SK-N-SH (cell line): ENCODE measurements around the gene IRAK4. TPM values are rescaled to one million over a fixed set of nuclear protein-coding genes. Genes with fewer than 3 reads are reported as not detected.

Source experiments
- CTCF ChIA-PET: fragments of 300-600, 350-600 bp; formaldehyde crosslinking; extraction: SDS; loops from one replicate; lab custom pipeline; 2021; lab: Yijun Ruan, JAX
- POLR2A ChIA-PET: fragments of 350-600 bp; sonication (Branson Sonifier 250); formaldehyde crosslinking; extraction: SDS; loops from one replicate; lab custom pipeline; 2020; ENCODE audit warnings: antibody characterized with exemption, inconsistent platforms; lab: Yijun Ruan, JAX
- DNase-seq: peaks from one replicate; pipeline ENCODE4 v3.0.0; 2012
- H2AFZ ChIP-seq: fragments of 200-600 bp; sonication (generic); 2 replicates; pipeline ENCODE4 v1.8.1; 2016; ENCODE audit warnings: antibody characterized with exemption, mild to moderate bottlenecking, low read depth
- H3F3A ChIP-seq: fragments of 200-600 bp; sonication (generic); replicated peaks from 2 replicates; pipeline ENCODE3; 2016; ENCODE audit warnings: antibody characterized with exemption, mild to moderate bottlenecking; ENCODE audit not compliant: insufficient read depth
- H3K27ac ChIP-seq, 2 experiments: fragments of 200-500 bp in 1 of 2; fragments of 200-600 bp in 1 of 2; sonication (Bioruptor generic) in 1 of 2; sonication (generic), shearing (Covaris generic) in 1 of 2; 2 replicates each; pipeline versions ENCODE4 v1.5.1 to v1.6.1; 2014 to 2016; ENCODE audit warnings: low read depth in 2 of 2, inconsistent platforms in 1 of 2, low read length in 1 of 2, mild to moderate bottlenecking in 1 of 2, mixed read lengths in 1 of 2
- H3K27me3 ChIP-seq: fragments of 200-600 bp; sonication (generic), shearing (Covaris generic); 2 replicates; pipeline ENCODE4 v1.6.1; 2016; ENCODE audit warnings: mixed run types; ENCODE audit not compliant: insufficient read depth
- H3K36me3 ChIP-seq, 2 experiments: fragments of 200-500 bp in 1 of 2; fragments of 200-600 bp in 1 of 2; sonication (Bioruptor generic) in 1 of 2; sonication (generic) in 1 of 2; replicated peaks in 1 of 2; 2 replicates each; pipeline versions ENCODE3 to v1.5.1; 2014 to 2016; ENCODE audit warnings: low read length in 1 of 2, mild to moderate bottlenecking in 1 of 2; ENCODE audit not compliant: insufficient read depth in 2 of 2, control insufficient read depth in 1 of 2
- H3K4me1 ChIP-seq, 2 experiments: fragments of 200-500 bp in 1 of 2; fragments of 200-600 bp in 1 of 2; sonication (Bioruptor generic) in 1 of 2; sonication (generic), shearing (Covaris generic) in 1 of 2; 2 replicates each; pipeline versions ENCODE4 v1.5.1 to v1.6.1; 2014 to 2016; ENCODE audit warnings: low read depth in 1 of 2, low read length in 1 of 2, mixed run types in 1 of 2; ENCODE audit not compliant: insufficient read depth in 2 of 2, control insufficient read depth in 1 of 2
- H3K4me2 ChIP-seq: fragments of 200-600 bp; sonication (generic), shearing (Covaris generic); 2 replicates; pipeline ENCODE4 v1.6.1; 2017; ENCODE audit warnings: mixed run types
- H3K4me3 ChIP-seq, 2 experiments: fragments of 200-500 bp in 1 of 2; fragments of 200-600 bp in 1 of 2; sonication (Bioruptor generic) in 1 of 2; sonication (generic), shearing (Covaris generic) in 1 of 2; 2 replicates each; pipeline versions ENCODE4 v1.5.1 to v1.8.1; 2014 to 2016; ENCODE audit warnings: low read depth in 2 of 2, inconsistent platforms in 1 of 2, low read length in 1 of 2, mild to moderate bottlenecking in 1 of 2, mixed read lengths in 1 of 2, moderate library complexity in 1 of 2
- H3K79me2 ChIP-seq: fragments of 200-600 bp; sonication (generic); 2 replicates; pipeline ENCODE4 v1.8.1; 2017; ENCODE audit warnings: mild to moderate bottlenecking; ENCODE audit not compliant: insufficient read depth
- H3K9ac ChIP-seq: fragments of 200-600 bp; sonication (generic); 2 replicates; pipeline ENCODE4 v1.6.1; 2017; ENCODE audit warnings: mixed run types
- H3K9me2 ChIP-seq: fragments of 200-600 bp; sonication (generic); 2 replicates; pipeline ENCODE4 v1.6.1; 2017; ENCODE audit warnings: mixed run types
- H3K9me3 ChIP-seq: fragments of 200-600 bp; sonication (generic); 2 replicates; pipeline ENCODE4 v1.6.1; 2017; ENCODE audit warnings: mixed run types, mild to moderate bottlenecking, moderate library complexity
- H4K20me1 ChIP-seq: fragments of 200-600 bp; sonication (generic); 2 replicates; pipeline ENCODE4 v1.6.1; 2017; ENCODE audit warnings: mild to moderate bottlenecking, mixed run types; ENCODE audit not compliant: insufficient read depth
- EP300 ChIP-seq, 2 experiments: IDR thresholded peaks; 2 replicates each; pipeline versions ENCODE4 v1.4.0 to v1.6.1; 2012; ENCODE audit warnings: borderline replicate concordance in 1 of 2, low read depth in 1 of 2, low read length in 1 of 2
- FOSL2 ChIP-seq: IDR thresholded peaks from 2 replicates; pipeline ENCODE4 v1.4.0; 2012; ENCODE audit warnings: low read depth, mild to moderate bottlenecking, moderate library complexity, borderline replicate concordance
- FOXJ3 ChIP-seq: sonication (generic); formaldehyde crosslinking; IDR thresholded peaks from 2 replicates; pipeline ENCODE4 v1.5.1; 2020; ENCODE audit warnings: mild to moderate bottlenecking, missing genetic modification reagents
- GABPA ChIP-seq: IDR thresholded peaks from 2 replicates; pipeline ENCODE4 v1.4.0; 2012; ENCODE audit warnings: low read depth, mild to moderate bottlenecking
- IRF3 ChIP-seq: fragments of 150-350 bp; IDR thresholded peaks from 2 replicates; pipeline ENCODE4 v1.6.1; 2016; ENCODE audit warnings: mild to moderate bottlenecking, low read depth, low read length
- JUND ChIP-seq: IDR thresholded peaks from 2 replicates; pipeline ENCODE4 v1.4.0; 2012
- MAX ChIP-seq: IDR thresholded peaks from 2 replicates; pipeline ENCODE4 v1.4.0; 2012; ENCODE audit warnings: low read depth
- NRF1 ChIP-seq: IDR thresholded peaks from 2 replicates; pipeline ENCODE4 v1.6.1; 2012; ENCODE audit warnings: low read depth, mild to moderate bottlenecking, low read length
- PBX3 ChIP-seq: IDR thresholded peaks from 2 replicates; pipeline ENCODE4; 2012
- POLR2AphosphoS5 ChIP-seq: IDR thresholded peaks from 2 replicates; pipeline ENCODE4 v1.6.1; 2012; ENCODE audit warnings: low read depth, low read length
- RAD21 ChIP-seq: IDR thresholded peaks from 2 replicates; pipeline ENCODE4 v1.6.1; 2012; ENCODE audit warnings: mild to moderate bottlenecking, low read length
- RCOR1 ChIP-seq: fragments of 150-350 bp; IDR thresholded peaks from 2 replicates; pipeline ENCODE4 v1.6.1; 2017; ENCODE audit warnings: antibody characterized with exemption, low read length
- RXRA ChIP-seq: IDR thresholded peaks from 2 replicates; pipeline ENCODE4 v1.4.0; 2012; ENCODE audit warnings: low read depth, mild to moderate bottlenecking, borderline replicate concordance
- SIN3A ChIP-seq: IDR thresholded peaks from 2 replicates; pipeline ENCODE4 v1.6.1; 2012; ENCODE audit warnings: low read depth, mild to moderate bottlenecking, low read length, moderate library complexity, borderline replicate concordance
- SMC3 ChIP-seq: IDR thresholded peaks from 2 replicates; pipeline ENCODE4 v1.6.1; 2012; ENCODE audit warnings: low read depth, low read length, improper control_type of control experiment
- TAF1 ChIP-seq: IDR thresholded peaks from 2 replicates; pipeline ENCODE4 v1.6.1; 2012; ENCODE audit warnings: low read depth, mild to moderate bottlenecking, low read length, moderate library complexity, borderline replicate concordance
- TEAD4 ChIP-seq: IDR thresholded peaks from 2 replicates; pipeline ENCODE4 v1.4.0; 2012; ENCODE audit warnings: mild to moderate bottlenecking, borderline replicate concordance; ENCODE audit not compliant: insufficient read depth
- USF2 ChIP-seq: fragments of 150-350 bp; IDR thresholded peaks from 2 replicates; pipeline ENCODE4 v1.6.1; 2017; ENCODE audit warnings: antibody characterized with exemption, low read length, low read depth, borderline replicate concordance
- YY1 ChIP-seq: IDR thresholded peaks from 2 replicates; pipeline ENCODE4 v1.4.0; 2012; ENCODE audit warnings: low read depth, mild to moderate bottlenecking
- ZBTB33 ChIP-seq: IDR thresholded peaks from 2 replicates; pipeline ENCODE4 v1.4.0; 2012; ENCODE audit warnings: low read depth, borderline replicate concordance
- WGBS: methylation state at CpG from one replicate; pipeline ENCODE4 v1.1.6; 2017; ENCODE audit warnings: low lambda C conversion rate; 5-methylcytosine and 5-hydroxymethylcytosine counted together
- polyA plus RNA-seq, 3 experiments: library from polyadenylated mRNA; depleted of rRNA; stranded (reverse); fragments of >200 nt; gene quantifications; 2 replicates each; pipeline ENCODE4 v1.2.3, GENCODE V29; 2012
- TF ChIP-seq, protein P1 (sequence below): IDR thresholded peaks from 2 replicates; pipeline ENCODE4 v1.4.0; 2012; ENCODE audit warnings: low read depth, borderline replicate concordance
- TF ChIP-seq, protein P2 (sequence below): IDR thresholded peaks from 2 replicates; pipeline ENCODE4 v1.6.1; 2012; ENCODE audit warnings: mild to moderate bottlenecking, low read depth, low read length, moderate library complexity

Gene IRAK4
- polyA plus RNA-seq, 1 of the 3 experiments (the other 2 are of a cell fraction): 5.1 TPM

DNA sequence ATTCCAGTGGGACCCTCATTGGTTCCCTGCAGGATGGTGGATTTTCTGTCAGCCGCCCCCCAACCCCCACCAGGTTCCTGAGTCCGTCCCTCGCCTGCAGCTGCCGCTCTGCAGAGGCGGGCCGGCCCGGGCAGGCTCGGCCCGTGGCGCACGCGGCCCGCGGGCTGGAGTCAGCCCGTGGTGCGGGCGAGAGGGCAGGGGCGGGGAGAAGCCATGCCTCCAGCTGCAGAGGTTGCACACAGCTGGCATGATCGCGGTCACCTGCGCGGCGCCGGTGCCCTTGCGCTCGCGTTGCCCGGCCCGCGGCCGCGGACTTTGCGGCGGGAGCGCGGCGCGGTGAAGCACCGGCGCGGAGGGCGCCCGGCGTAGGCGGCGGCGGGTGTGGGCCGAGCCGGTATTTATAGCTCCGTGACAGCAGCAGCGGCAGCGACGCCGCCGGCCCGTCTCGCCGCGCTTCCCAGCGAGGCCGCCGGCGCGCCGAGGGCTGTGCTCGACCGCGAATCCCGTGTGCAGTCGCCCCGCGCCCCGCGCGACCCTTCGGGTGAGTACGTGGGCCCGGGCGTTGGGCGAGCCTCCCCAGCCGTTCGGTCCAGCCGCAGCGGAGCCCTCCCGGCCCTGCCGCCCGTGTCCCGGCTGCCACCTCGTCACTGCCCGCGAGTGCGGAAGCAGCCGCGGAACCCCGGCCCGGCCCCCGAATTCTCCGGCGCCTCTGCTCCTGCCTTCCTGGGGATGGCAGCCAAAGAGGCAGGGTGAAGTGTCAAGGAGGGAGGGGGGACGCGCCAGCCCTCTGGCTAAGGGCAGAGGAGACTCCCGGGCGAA is 77.1 kb downstream of the IRAK4 start, which contains the start of gene TMEM117:
Gene TMEM117 (plus strand): TSS at position 426 of the 819 bp plus-strand sequence.
- peak; percentile 86 for DNase-seq
- H3K4me3 ChIP-seq: peak within 1 kb of the TSS; percentile 73 to 80
- WGBS: 0% methylated on average over 22 of the region's 103 CpGs
- H3K27ac ChIP-seq: peak within 1 kb of the TSS; percentile 65 to 84
- no peaks in the 10 kb centered on the region for H3K36me3 ChIP-seq
- H3K9ac ChIP-seq: peak within 1 kb of the TSS; percentile 78
- no peaks in the 10 kb centered on the region for H3K9me2 ChIP-seq
- H3K79me2 ChIP-seq: no peaks in the 10 kb centered on the region
- H3K27me3 ChIP-seq: no peaks in the 10 kb centered on the region
- H3K9me3 ChIP-seq: no peaks in the 10 kb centered on the region
- peak within 1 kb of the TSS; percentile 95 for H2AFZ ChIP-seq
- POLR2A ChIA-PET: interaction anchor here (2.2 kb wide), 1 partner anchor 29 kb away, joined by 16 read pairs; the partner anchor contains the start of gene TWF1
- peak within 1 kb of the TSS; percentile 98 for H3K4me2 ChIP-seq
- no peaks in the 10 kb centered on the region for H4K20me1 ChIP-seq
- H3F3A ChIP-seq: no peaks in the 10 kb centered on the region
- H3K4me1 ChIP-seq: peaks cover 0 to 9% of the 10 kb centered on the region in 2 experiments; a peak in 2 of 4 replicates
- CTCF ChIA-PET: interaction anchor here (0.8 to 2.8 kb wide), 5 partner anchors 31 to 76 kb away, joined by 3 to 7 read pairs (median 4); no protein-coding TSS in a partner anchor
- TF ChIP-seq FOSL2 (no peak), TAF1 (peak; percentile 20; the same call in 1 of the 2 replicates), RCOR1 (no peak), EP300 (IDR thresholded peaks at IDR 0.05; ENCODE audit: borderline replicate concordance in 1 of 2, low read depth in 1 of 2, low read length in 1 of 2) (no peak), POLR2AphosphoS5 (no peak; the same call in 1 of the 2 replicates), YY1 (no peak), PBX3 (no peak), TEAD4 (no peak), SMC3 (no peak), ZBTB33 (no peak), FOXJ3 (CRISPR knock-in tag) (no peak), RXRA (no peak), USF2 (no peak), IRF3 (no peak), NRF1 (no peak), JUND (no peak), RAD21 (no peak), MAX (peak; percentile 44; the same call in 1 of the 2 replicates), SIN3A (peak; percentile 37; the same call in 1 of the 2 replicates), GABPA (no peak)
- TF ChIP-seq, protein P1, sequence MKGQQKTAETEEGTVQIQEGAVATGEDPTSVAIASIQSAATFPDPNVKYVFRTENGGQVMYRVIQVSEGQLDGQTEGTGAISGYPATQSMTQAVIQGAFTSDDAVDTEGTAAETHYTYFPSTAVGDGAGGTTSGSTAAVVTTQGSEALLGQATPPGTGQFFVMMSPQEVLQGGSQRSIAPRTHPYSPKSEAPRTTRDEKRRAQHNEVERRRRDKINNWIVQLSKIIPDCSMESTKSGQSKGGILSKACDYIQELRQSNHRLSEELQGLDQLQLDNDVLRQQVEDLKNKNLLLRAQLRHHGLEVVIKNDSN: no peak
- TF ChIP-seq, protein P2, sequence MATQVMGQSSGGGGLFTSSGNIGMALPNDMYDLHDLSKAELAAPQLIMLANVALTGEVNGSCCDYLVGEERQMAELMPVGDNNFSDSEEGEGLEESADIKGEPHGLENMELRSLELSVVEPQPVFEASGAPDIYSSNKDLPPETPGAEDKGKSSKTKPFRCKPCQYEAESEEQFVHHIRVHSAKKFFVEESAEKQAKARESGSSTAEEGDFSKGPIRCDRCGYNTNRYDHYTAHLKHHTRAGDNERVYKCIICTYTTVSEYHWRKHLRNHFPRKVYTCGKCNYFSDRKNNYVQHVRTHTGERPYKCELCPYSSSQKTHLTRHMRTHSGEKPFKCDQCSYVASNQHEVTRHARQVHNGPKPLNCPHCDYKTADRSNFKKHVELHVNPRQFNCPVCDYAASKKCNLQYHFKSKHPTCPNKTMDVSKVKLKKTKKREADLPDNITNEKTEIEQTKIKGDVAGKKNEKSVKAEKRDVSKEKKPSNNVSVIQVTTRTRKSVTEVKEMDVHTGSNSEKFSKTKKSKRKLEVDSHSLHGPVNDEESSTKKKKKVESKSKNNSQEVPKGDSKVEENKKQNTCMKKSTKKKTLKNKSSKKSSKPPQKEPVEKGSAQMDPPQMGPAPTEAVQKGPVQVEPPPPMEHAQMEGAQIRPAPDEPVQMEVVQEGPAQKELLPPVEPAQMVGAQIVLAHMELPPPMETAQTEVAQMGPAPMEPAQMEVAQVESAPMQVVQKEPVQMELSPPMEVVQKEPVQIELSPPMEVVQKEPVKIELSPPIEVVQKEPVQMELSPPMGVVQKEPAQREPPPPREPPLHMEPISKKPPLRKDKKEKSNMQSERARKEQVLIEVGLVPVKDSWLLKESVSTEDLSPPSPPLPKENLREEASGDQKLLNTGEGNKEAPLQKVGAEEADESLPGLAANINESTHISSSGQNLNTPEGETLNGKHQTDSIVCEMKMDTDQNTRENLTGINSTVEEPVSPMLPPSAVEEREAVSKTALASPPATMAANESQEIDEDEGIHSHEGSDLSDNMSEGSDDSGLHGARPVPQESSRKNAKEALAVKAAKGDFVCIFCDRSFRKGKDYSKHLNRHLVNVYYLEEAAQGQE: no peak
